ENCODE measurements around the gene TJP3. TPM values are rescaled to one million over a fixed set of nuclear protein-coding genes. Genes with fewer than 3 reads are reported as not detected.

The TJP3 gene
- total and polyA plus RNA-seq, 8 donors = 11.2 to 36.2 (median 15.7) TPM

DNA sequence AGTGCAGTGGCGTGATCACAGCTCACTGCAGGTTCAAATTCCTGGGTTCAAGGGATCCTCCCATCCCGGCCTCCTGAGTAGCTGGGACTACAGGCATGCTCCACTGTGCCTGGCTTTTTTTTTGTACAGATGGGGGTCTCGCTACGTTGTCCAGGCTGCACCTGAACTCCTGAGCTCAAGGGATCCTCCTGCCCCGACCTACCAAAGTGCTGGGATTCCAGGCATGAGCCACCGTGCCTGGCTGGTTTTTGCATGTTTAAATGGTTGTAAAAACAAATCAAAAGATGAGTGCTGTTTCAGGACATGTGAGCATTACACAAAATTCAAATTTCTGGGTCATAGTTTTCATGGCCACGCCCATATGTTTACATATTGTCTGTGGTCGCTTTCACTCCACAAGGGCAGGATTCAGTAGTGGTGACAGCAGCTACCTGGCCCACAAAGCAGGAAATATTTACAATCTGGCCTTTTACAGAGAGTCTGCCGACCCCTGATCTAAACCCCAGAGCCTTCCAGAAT lies 72.7 kb downstream of the TJP3 start:
- Histone ChIP-seq H3K9me3 (peaks cover 0 to 22% of the 10 kb centered on the region in 2 donors), H3K27me3 (peaks cover 10 to 33% of the 10 kb centered on the region in 2 donors), H3K4me1 (peaks cover 0 to 12% of the 10 kb centered on the region in 2 donors), H3K36me3 (no peaks in the 10 kb centered on the region), H3K27ac (no peak overlapping the region), H3K4me3 (no peak overlapping the region)
- DNase-seq (no peak), ATAC-seq (no peak)
- intact Hi-C loops (cut with DNase I) = no loop called here
- TF ChIP-seq, protein P1, sequence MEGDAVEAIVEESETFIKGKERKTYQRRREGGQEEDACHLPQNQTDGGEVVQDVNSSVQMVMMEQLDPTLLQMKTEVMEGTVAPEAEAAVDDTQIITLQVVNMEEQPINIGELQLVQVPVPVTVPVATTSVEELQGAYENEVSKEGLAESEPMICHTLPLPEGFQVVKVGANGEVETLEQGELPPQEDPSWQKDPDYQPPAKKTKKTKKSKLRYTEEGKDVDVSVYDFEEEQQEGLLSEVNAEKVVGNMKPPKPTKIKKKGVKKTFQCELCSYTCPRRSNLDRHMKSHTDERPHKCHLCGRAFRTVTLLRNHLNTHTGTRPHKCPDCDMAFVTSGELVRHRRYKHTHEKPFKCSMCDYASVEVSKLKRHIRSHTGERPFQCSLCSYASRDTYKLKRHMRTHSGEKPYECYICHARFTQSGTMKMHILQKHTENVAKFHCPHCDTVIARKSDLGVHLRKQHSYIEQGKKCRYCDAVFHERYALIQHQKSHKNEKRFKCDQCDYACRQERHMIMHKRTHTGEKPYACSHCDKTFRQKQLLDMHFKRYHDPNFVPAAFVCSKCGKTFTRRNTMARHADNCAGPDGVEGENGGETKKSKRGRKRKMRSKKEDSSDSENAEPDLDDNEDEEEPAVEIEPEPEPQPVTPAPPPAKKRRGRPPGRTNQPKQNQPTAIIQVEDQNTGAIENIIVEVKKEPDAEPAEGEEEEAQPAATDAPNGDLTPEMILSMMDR (IDR thresholded peaks at IDR 0.05) = no peak

DNA sequence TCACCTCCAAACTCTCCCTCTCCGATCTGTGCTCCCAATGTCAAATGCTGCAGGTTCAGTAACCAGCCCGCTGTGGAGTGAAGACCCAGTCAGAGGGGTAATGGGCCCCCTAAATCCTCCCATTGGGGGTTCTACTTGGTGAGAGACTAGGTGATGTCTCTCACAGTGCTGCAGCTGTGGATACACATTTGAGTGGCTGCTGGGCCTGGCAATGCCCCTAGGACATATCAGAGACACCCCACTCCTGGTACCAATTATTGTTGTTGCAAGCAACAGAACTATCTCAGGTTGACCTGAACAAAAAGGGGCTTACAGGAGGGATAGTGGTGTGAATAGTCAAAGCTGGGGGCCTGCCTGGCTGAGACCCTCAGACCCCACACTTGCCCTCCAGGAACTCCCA lies 73.4 kb downstream of the TJP3 start:
- no peak for DNase-seq
- H3K9me3 ChIP-seq = peaks cover 0 to 22% of the 10 kb centered on the region in 2 donors
- no peak overlapping the region for H3K27ac ChIP-seq
- no peaks in the 10 kb centered on the region for H3K36me3 ChIP-seq
- no peak for ATAC-seq
- H3K4me1 ChIP-seq = peaks cover 0 to 17% of the 10 kb centered on the region in 2 donors
- TF ChIP-seq, protein P1 (IDR thresholded peaks at IDR 0.05) = no peak
- no peak overlapping the region for H3K4me3 ChIP-seq
- intact Hi-C loops (cut with DNase I) = no loop called here
- peaks cover 12 to 41% of the 10 kb centered on the region in 2 donors for H3K27me3 ChIP-seq

DNA sequence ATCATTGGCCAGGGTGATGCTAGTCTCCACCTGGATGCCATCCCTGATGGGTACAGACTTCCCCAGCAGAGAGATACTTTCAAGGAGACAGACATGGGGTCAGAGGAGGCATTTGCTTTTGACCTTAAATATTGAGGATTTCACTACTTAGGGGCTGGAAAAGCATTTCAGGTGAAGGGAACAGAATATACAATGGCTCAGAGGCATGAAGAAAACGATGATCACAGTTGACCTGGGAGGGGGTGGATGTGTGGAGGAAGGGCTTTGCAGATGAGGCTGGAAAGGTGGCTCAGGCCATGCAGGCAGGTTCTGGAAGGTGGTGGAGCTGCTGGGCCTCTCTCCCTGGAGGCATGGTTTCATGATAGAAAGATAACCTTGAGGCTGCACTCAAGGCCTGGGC lies 74.1 kb downstream of the TJP3 start:
- H3K27me3 ChIP-seq = peaks cover 12 to 48% of the 10 kb centered on the region in 2 donors
- intact Hi-C loops (cut with DNase I) = no loop called here
- no peak overlapping the region for H3K4me3 ChIP-seq
- no peaks in the 10 kb centered on the region for H3K36me3 ChIP-seq
- TF ChIP-seq, protein P1 (IDR thresholded peaks at IDR 0.05) = no peak
- no peak for ATAC-seq
- H3K9me3 ChIP-seq = peaks cover 0 to 22% of the 10 kb centered on the region in 2 donors
- DNase-seq = no peak
- H3K4me1 ChIP-seq = peaks cover 0 to 18% of the 10 kb centered on the region in 2 donors
- no peak overlapping the region for H3K27ac ChIP-seq

DNA sequence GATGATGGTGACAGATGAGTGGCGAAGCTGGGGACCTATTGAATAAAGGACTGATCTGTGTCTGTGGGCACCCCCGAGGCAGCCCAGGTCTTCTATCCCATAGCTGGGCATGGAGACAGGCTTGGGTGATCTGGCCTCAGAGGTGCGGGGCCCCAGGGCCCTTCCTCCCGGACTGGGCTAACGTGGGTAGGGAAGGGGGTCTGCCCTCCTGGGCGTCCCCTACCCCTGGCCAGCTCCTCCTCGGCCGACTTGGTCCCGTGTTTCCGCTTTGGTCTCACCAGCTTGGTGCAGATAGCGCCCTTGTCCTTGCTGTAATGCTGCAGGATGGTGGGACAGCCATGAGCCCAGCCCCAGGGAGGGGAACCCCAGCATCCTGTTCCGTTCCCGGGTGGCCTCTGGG lies 74.7 kb downstream of the TJP3 start:
- Histone ChIP-seq H3K27me3 (peaks cover 12 to 48% of the 10 kb centered on the region in 2 donors), H3K4me3 (no peak overlapping the region), H3K36me3 (no peaks in the 10 kb centered on the region), H3K27ac (no peak overlapping the region), H3K4me1 (peaks cover 0 to 18% of the 10 kb centered on the region in 2 donors), H3K9me3 (peaks cover 0 to 22% of the 10 kb centered on the region in 2 donors)
- TF ChIP-seq, protein P1 (IDR thresholded peaks at IDR 0.05) = no peak
- intact Hi-C loops (cut with DNase I) = no loop called here
- no peak for ATAC-seq
- peak in 1 of 4 donors; percentile 54 for DNase-seq

DNA sequence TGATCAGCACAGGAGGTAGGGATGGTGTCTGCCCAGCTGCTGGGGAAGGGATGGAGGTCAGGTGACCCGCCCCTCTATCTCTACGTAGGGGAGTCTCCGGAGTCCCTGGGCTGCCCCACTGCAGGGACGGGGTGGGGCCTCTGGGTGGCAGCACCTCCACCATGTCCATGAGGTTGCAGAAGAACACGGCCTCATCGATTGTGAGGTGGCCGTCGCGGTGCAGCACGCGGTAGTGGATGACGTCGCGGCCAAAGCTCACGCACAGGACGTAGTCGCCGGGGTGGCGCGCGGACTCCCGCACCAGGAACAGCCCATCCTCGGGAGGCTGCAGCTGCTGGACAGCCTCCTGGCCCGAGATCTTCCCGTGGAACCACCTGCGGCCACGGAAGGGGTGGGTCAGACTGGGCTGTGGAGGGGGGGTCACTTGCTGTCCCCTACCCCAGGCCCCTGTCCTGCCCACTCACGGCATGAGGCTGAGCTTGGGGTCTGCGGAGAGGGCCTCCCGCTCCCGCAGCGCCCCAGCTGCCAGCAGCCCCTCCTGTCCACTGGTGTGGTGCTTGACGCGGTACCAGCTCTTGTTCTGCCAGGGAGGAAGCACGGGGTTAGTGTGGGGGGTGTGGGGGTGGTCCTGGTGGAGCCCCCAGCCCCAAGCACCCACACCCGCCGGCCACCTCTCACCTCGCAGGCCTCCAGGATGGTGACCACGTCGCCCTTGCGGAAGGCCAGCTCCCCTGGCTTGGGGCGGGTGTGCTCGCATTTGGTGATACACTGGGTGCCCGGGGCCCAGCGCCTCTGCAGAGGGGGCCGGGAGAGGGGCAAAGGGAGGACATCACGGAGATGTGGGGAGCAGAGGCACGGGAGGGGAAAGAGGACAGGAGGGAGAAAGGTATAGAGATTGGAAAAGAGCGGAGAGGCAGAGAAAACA lies 75.7 kb downstream of the TJP3 start:
- H3K9me3 ChIP-seq = peaks cover 0 to 22% of the 10 kb centered on the region in 2 donors
- peaks cover 12 to 48% of the 10 kb centered on the region in 2 donors for H3K27me3 ChIP-seq
- H3K4me3 ChIP-seq = no peak overlapping the region
- ATAC-seq (peak; percentile 22), DNase-seq (peak in 1 of 4 donors; percentile 73)
- TF ChIP-seq, protein P1 (IDR thresholded peaks at IDR 0.05) = peak in 1 of 2 donors; percentile 49
- H3K4me1 ChIP-seq = peaks cover 0 to 21% of the 10 kb centered on the region in 2 donors
- intact Hi-C loops (cut with DNase I) = no loop called here
- H3K36me3 ChIP-seq = no peaks in the 10 kb centered on the region
- no peak overlapping the region for H3K27ac ChIP-seq
